Cardiac fibroblast (primary cell): Measurements from ENCODE around the gene INSIG2.

Source experiments
- DNase-seq, 2 donors: peaks; one replicate each; pipeline versions ENCODE4 v3.0.0 to v3.0.0-alpha.2; 2010; ENCODE audit warnings: low read depth in 2 of 2
- H3K4me3 ChIP-seq, 2 donors: replicated peaks in 1 of 2; 1 replicate in 1 of 2; 2 replicates in 1 of 2; pipeline ENCODE4 v1.5.1; 2011; ENCODE audit warnings: low read depth in 2 of 2, low read length in 2 of 2, mild to moderate bottlenecking in 2 of 2, moderate library complexity in 1 of 2
- TF ChIP-seq, protein P1 (sequence below): IDR thresholded peaks from one replicate; pipeline ENCODE4 v1.5.1; 2011; ENCODE audit warnings: low read depth, mild to moderate bottlenecking, low read length, inconsistent platforms

The INSIG2 gene

DNA sequence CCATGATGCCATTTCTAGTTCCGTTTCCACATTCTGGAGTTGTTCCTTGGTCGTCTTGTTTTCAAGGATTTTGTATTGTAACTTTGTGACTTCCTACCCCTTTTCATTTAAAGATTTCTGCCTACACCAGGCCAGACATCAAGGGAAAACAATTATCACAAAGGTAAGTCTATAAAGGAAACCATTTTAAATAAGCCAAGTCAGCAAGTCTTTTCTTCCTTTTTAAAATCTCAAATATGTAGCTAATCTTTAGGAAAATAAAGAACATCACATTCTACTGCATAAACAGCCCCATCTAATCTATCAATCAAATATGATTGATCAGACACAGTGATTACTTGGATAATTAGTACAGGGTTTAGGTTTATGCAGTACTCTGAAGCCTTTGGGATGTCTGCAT, 35.8 kb upstream of the INSIG2 start:
- H3K4me3 ChIP-seq = no peak overlapping the region
- DNase-seq = no peak
- TF ChIP-seq, protein P1, sequence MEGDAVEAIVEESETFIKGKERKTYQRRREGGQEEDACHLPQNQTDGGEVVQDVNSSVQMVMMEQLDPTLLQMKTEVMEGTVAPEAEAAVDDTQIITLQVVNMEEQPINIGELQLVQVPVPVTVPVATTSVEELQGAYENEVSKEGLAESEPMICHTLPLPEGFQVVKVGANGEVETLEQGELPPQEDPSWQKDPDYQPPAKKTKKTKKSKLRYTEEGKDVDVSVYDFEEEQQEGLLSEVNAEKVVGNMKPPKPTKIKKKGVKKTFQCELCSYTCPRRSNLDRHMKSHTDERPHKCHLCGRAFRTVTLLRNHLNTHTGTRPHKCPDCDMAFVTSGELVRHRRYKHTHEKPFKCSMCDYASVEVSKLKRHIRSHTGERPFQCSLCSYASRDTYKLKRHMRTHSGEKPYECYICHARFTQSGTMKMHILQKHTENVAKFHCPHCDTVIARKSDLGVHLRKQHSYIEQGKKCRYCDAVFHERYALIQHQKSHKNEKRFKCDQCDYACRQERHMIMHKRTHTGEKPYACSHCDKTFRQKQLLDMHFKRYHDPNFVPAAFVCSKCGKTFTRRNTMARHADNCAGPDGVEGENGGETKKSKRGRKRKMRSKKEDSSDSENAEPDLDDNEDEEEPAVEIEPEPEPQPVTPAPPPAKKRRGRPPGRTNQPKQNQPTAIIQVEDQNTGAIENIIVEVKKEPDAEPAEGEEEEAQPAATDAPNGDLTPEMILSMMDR = no peak

DNA sequence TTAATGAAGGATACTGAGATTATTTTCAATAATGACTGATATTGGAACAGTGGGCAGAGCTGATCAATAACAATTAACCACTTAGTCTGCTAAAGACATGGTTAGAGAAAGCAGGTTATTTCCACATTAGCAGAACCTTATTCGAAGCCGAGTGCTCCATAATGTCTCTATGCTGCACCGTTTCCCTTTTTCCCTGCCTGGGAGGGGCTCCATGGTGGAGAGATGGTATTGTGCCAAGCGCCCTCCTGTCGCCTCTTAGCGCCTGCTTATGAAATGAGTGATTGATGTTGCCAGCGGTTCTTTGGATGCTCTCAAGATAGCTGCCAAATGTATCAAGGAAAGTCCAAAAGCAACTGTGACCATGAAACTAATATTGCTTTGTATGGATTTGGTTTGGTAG, 34.6 kb upstream of the INSIG2 start:
- TF ChIP-seq, protein P1 = no peak
- no peak for DNase-seq

DNA sequence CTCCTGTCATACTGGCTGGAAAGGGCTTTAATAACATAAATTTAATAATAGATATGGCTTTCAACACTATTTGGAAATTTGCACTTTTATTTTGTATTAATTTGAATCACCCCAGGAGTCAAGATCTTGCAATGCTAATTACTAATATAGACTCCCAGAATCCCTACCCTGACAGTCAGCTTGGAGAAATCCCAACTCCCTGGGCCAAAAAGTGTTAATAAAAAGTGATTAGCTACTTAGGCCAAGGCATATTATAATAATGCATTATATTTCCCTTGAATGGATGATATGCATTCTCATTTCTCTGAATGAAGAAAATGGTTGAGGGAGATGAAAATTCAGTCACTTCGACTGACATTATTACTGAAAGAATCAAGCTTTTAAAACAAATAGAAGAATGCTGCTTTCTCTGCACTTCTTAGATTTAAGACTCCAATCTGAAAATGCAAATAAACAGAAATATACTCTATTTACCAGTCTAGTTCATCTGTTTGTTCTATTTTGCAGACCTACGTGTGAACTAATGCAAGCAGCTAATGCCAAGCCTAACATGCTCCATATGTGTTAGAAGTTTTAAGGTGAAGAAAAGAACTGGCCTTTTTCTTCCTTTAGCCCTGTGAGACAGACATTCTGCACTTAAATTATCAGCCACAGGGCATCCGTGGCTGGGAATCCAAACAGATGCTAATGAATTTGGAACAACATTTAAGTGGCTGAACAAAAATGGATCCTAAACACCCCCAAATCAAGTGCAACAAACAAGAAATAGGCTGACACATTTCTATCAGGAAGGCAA, 33.9 kb upstream of the INSIG2 start:
- DNase-seq = no peak
- H3K4me3 ChIP-seq = no peak overlapping the region
- TF ChIP-seq, protein P1 = no peak

More for the DNA sequence above, 34.6 kb upstream of the INSIG2 start:
- no peak overlapping the region for H3K4me3 ChIP-seq

DNA sequence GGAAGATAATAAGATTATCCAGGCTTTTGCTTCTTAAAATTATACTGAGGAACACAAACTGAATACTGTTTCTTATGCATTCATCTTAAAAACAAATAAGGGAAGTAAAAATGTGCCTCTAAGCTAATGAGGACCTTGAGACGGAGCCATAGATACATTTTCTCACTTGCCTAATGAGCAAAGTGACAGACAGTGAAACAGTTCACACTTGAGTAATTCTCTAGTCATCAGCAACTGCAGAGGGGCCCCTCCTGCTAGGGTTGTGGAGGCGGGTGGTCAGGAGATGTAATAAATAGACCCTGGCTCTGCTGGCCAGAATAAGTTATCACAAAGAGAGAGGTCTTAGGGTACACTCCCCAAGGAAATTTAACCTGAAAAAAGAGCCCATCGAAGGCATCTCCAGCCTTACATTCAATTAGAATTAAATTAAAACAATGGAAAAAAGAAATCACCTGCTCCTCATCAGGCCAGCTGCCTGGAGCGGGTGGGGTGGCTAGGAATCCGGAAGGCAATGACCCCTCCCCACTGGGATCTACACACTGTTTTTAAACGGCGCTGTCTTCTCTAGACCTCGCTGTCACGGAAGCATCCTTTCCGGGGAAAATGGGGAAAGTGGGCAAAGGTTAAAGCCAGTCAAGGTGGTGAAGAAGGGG, 32.6 kb upstream of the INSIG2 start:
- no peak overlapping the region for H3K4me3 ChIP-seq
- DNase-seq = no peak
- TF ChIP-seq, protein P1 = no peak

DNA sequence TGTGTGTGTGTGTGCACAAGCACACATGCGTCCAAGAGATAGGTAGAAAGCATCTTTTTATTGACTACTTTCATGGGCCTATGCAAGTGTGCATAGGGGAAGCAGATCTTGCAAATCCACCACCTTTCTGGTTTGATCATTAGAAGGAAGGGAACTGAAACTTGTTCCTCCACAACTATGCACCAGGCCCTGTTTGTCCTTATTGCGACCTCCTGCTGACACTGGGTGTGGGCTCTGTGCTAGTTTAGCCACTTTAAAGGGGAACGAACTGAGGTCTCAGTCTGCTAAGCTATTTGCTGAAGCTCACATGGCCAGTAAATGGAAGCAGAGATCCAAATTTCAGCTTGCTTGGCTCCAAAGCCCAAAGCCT, 32.1 kb upstream of the INSIG2 start:
- DNase-seq = no peak
- TF ChIP-seq, protein P1 = no peak

DNA sequence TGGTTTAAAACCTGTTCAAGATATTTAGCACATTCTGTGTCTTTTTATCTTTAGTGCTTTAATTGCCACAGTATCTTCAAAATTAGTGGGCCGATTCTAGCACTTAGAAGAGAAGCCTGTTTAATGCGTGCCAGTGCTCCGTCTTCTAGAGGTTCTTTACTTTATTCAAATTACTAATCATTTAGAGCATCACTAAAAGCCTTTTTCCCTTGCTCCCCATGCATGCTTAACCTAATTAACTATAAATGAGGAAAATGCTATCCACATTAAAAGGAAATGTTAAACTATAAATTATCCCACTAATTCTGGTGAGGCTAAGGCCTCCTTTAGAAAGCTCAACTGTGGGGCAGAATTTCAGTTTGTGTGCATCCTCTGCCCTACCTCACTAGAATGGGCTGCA, 31.5 kb upstream of the INSIG2 start:
- DNase-seq = no peak
- H3K4me3 ChIP-seq = no peak overlapping the region
- TF ChIP-seq, protein P1 = no peak

More for the DNA sequence above, 32.1 kb upstream of the INSIG2 start:
- no peak overlapping the region for H3K4me3 ChIP-seq
